K562 treated with DMSO at 1 percent for 12 hours (cell line): ENCODE data around the gene FMO4. TPM values are rescaled to one million over a fixed set of nuclear protein-coding genes. Genes with fewer than 3 reads are reported as not detected.

ENCODE experiments used
- total RNA-seq: library from RNA; unstranded; fragments of 300-600 nt; gene quantifications from 2 replicates; pipeline ENCODE4 v1.2.3, GENCODE V29; 2022; ENCODE audit not compliant: insufficient read depth

Gene FMO4, protein sequence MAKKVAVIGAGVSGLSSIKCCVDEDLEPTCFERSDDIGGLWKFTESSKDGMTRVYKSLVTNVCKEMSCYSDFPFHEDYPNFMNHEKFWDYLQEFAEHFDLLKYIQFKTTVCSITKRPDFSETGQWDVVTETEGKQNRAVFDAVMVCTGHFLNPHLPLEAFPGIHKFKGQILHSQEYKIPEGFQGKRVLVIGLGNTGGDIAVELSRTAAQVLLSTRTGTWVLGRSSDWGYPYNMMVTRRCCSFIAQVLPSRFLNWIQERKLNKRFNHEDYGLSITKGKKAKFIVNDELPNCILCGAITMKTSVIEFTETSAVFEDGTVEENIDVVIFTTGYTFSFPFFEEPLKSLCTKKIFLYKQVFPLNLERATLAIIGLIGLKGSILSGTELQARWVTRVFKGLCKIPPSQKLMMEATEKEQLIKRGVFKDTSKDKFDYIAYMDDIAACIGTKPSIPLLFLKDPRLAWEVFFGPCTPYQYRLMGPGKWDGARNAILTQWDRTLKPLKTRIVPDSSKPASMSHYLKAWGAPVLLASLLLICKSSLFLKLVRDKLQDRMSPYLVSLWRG
- 0.74 TPM in 1 of 2 replicates, not detected in the other for total RNA-seq

GRCh38 chr1:171313835-171314320 lies at the start of gene FMO4:
Gene FMO4, plus strand, starts transcription at chr1:171314183. Its CDS starts 5,643 bp downstream, at chr1:171319826.

Other genes with a start within 250 kb of the FMO4 start
- gene FMO3, start 223.3 kb upstream of the FMO4 start, total RNA-seq = not detected in 2 replicates
- not detected in 2 replicates for gene FMO2, start 128.9 kb upstream of the FMO4 start, total RNA-seq
- not detected in 2 replicates for gene FMO1, start 65.7 kb upstream of the FMO4 start, total RNA-seq
- gene PRRC2C, start 171.3 kb downstream of the FMO4 start, total RNA-seq = 19.1 and 88.7 TPM in 2 replicates